ENCODE measurements around the gene MRPL21. TPM values are rescaled to one million over a fixed set of nuclear protein-coding genes. Genes with fewer than 3 reads are reported as not detected.

The MRPL21 gene
- total and polyA plus RNA-seq, 2 of the 8 experiments (the other 6 are each of a cell fraction or from before 2014, with no cell fraction given): 102 to 107 TPM

GRCh38 chr11:68843703-68844312, 59.8 kb downstream of the MRPL21 start:
- no peak overlapping the region for H2BK15ac ChIP-seq (ENCODE audit: low read length)
- no peak for FAIRE-seq
- POLR2A ChIA-PET (ENCODE audit: partially characterized antibody): interaction anchor here (0.9 to 3.2 kb wide), 5 partner anchors 10 to 157 kb away, joined by 3 to 11 read pairs (median 4); no protein-coding TSS in a partner anchor
- H4K8ac ChIP-seq (ENCODE audit: extremely low read depth, insufficient read depth, low read length): no peak overlapping the region
- no peak overlapping the region for H4K5ac ChIP-seq (ENCODE audit: insufficient read length, low read depth, low read length)
- H3K79me2 ChIP-seq (ENCODE audit: control insufficient read depth in 1 of 2, insufficient read depth in 2 of 2, low read length in 2 of 2): no peaks in the 10 kb centered on the region
- peaks cover 2 to 5% of the 10 kb centered on the region in 2 experiments for H4K20me1 ChIP-seq (replicated peaks in 1 of 2; ENCODE audit: control insufficient read depth in 1 of 2, insufficient read depth in 2 of 2, low read length in 2 of 2)
- H3K9ac ChIP-seq (replicated peaks in 1 of 4; ENCODE audit: extremely low read depth in 1 of 4, low read depth in 3 of 4, low read length in 3 of 4): no peak overlapping the region
- H2AK5ac ChIP-seq (ENCODE audit: low read depth, low read length): no peak overlapping the region
- H2AFZ ChIP-seq (ENCODE audit: low read length): no peak overlapping the region; the same call in 1 of the 2 replicates
- H3K14ac ChIP-seq (ENCODE audit: insufficient read length): no peak overlapping the region
- H3K36me3 ChIP-seq (ENCODE audit: control insufficient read depth in 2 of 4, insufficient read depth in 4 of 4, low read length in 3 of 4): no peaks in the 10 kb centered on the region
- H3K27ac ChIP-seq (ENCODE audit: low read depth, low read length): no peak overlapping the region
- H3K23me2 ChIP-seq (ENCODE audit: low read depth, low read length): peaks cover 25% of the 10 kb centered on the region; the same call in 1 of the 2 replicates
- no peak overlapping the region for H3K23ac ChIP-seq (ENCODE audit: insufficient read length)
- no peak overlapping the region for H2BK120ac ChIP-seq (replicated peaks; ENCODE audit: low read depth, low read length)
- peak; percentile 67 to 85 for DNase-seq (ENCODE audit: low read depth in 1 of 2, low spot score in 2 of 2)
- H3K4me2 ChIP-seq (ENCODE audit: insufficient read depth in 1 of 2, low read depth in 2 of 2, low read length in 2 of 2): peak overlapping the region; percentile 46 to 75
- H3K4ac ChIP-seq (replicated peaks; ENCODE audit: insufficient read length, low read depth, low read length): no peak overlapping the region
- H4K91ac ChIP-seq (replicated peaks; ENCODE audit: insufficient read length, low read length): peak overlapping the region; percentile 73
- H3K79me1 ChIP-seq (ENCODE audit: low read depth, low read length): no peaks in the 10 kb centered on the region
- H3K56ac ChIP-seq (replicated peaks; ENCODE audit: insufficient read length, low read depth, low read length): no peak overlapping the region
- WGBS, 2 experiments (ENCODE audit: extremely low coverage in 1 of 2, insufficient coverage in 1 of 2, insufficient read length in 1 of 2, insufficient replicate concordance in 2 of 2, low coverage in 1 of 2, low lambda C conversion rate in 2 of 2, missing lambda C conversion rate in 1 of 2): 6% methylated on average over 41 of the region's 54 CpGs; no CpG with 5 or more reads in 1 of the 2 experiments
- H2BK20ac ChIP-seq (ENCODE audit: low read length): no peak overlapping the region; the same call in 1 of the 2 replicates
- peaks cover 3 to 12% (median 7%) of the 10 kb centered on the region in 4 experiments; a peak in 6 of 7 replicates for H3K4me1 ChIP-seq (replicated peaks in 1 of 4; ENCODE audit: control insufficient read depth in 3 of 4, insufficient read depth in 4 of 4, low read length in 3 of 4)
- peaks cover 27 to 66% (median 53%) of the 10 kb centered on the region in 4 experiments for H3K27me3 ChIP-seq (replicated peaks in 1 of 4; ENCODE audit: control insufficient read depth in 3 of 4, extremely low read depth in 1 of 4, insufficient read depth in 3 of 4, low read length in 3 of 4)
- H3K9me3 ChIP-seq (ENCODE audit: insufficient read depth in 2 of 2, low read depth in 1 of 2, low read length in 1 of 2): no peaks in the 10 kb centered on the region
- CTCF ChIA-PET (ENCODE audit: partially characterized antibody): interaction anchor here (0.6 to 3.4 kb wide), 13 partner anchors 9 to 815 kb away, joined by 3 to 11 read pairs (median 3); no protein-coding TSS in a partner anchor
- H2BK12ac ChIP-seq (ENCODE audit: low read depth, low read length): peak overlapping the region; percentile 27; the same call in 1 of the 2 replicates
- peak overlapping the region; percentile 18 to 55 (median 28); a peak in 7 of 8 replicates for H3K4me3 ChIP-seq (ENCODE audit: extremely low read depth in 1 of 4, insufficient read depth in 2 of 4, low read depth in 3 of 4, low read length in 4 of 4)
- H2BK5ac ChIP-seq (ENCODE audit: low read depth, low read length): peak overlapping the region; percentile 78; the same call in 1 of the 2 replicates
- peak overlapping the region; percentile 51; the same call in 1 of the 2 replicates for H3K18ac ChIP-seq (ENCODE audit: extremely low read depth, low read length)
- TF ChIP-seq TCF12 (IDR thresholded peaks at IDR 0.05; ENCODE audit: low read depth, low read length) (no peak), MAX (IDR thresholded peaks at IDR 0.05) (peak; percentile 72; the same call in 1 of the 2 replicates), E2F6 (IDR thresholded peaks at IDR 0.05) (peak; percentile 76), RAD21 (IDR thresholded peaks at IDR 0.05 in 1 of 2, conservative IDR thresholded peaks at IDR 0.05 in 1 of 2; ENCODE audit: low read depth in 2 of 2, low read length in 2 of 2) (peak; percentile 59 to 71), EZH2 (IDR thresholded peaks at IDR 0.05; ENCODE audit: low read depth, low read length, severe bottlenecking) (peak; percentile 47), SP2 (IDR thresholded peaks at IDR 0.05; ENCODE audit: low read length) (0 out of 2 replicates have a peak, but pooled peaks have one; percentile 4), CREB1 (IDR thresholded peaks at IDR 0.05) (0 out of 2 replicates have a peak, but pooled peaks have one; percentile 22)
